GM12873 (cell line): ENCODE data around the gene FAM83C.

Experiments used
- CTCF ChIP-seq: IDR thresholded peaks from 2 replicates; pipeline ENCODE4 v1.5.1; 2012; ENCODE audit warnings: low read depth, mild to moderate bottlenecking, moderate library complexity, low read length, control low read depth; ENCODE audit not compliant: insufficient read depth; ENCODE audit errors: missing control alignments

The FAM83C gene

GRCh38 chr20:35290186-35290886, 1.9 kb downstream of the FAM83C start:
- TF ChIP-seq CTCF = no peak

DNA sequence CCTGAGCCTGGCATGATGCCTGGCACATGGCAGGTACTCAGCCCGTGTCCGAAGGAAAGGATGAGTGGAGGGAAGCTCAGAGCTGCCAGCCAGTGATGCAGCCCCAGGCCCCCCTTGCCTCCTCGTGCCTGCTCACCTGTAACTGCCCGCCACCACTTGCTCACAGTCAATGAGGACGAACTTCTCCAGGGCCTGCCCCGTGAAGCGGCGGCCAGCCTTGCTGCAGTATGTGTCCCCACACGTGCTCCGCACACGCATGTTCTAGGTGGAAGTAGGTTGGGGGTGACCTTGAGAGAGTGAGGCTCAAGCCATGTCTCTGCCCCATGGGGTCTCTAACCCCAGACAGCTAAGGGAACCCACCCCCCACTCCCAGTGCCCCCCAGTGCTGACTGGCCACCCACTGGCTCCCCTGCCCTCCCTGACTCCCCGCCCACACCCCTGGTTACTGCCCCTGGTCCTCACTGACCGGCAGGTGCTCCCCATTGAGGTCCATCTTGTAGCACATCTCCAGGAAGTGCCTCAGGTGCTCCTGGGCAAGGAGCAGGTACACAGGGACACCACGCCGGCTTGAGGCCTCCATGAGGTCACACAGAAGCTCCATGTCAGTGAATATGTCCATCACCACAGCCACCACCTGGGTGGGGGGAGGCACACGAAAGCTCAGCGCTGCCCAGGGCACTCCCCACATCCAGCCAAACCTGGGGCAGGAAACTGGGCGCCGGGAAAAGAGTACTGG, 3.7 kb downstream of the FAM83C start:
- no peak for TF ChIP-seq CTCF

- no peak for TF ChIP-seq CTCF
These were observed 4.5 kb downstream of the FAM83C start for GRCh38 chr20:35287509-35288324.

DNA sequence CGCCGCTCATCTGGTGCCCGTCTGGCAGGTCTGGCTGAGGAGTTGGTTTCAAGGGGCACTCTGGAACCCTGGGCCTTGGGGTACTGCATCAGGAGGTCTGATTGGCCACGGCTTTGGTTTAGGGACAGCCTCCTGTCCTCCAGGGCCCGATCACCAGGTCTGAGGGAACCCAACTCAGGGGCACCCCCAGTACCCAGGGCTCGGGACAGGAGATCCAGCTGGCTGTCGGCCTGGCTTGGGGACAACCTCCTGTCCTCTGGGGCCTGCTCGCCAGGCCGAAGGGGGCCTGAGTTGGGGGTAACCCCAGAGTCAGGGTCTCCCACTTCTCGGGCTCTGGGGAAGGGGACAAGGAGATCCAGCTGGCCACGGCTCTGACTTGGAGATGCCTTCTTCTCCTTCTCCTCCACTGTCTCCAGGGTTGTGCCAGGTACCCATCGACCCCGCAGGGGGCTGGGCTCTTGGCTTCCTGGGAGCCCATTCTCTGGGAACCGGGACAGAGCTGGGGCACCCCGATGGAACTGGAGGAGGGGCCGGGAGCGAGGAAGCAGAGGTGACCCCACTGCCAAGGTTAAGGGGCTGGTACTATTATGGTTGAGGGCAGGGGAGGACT, 5.2 kb downstream of the FAM83C start:
- no peak for TF ChIP-seq CTCF

DNA sequence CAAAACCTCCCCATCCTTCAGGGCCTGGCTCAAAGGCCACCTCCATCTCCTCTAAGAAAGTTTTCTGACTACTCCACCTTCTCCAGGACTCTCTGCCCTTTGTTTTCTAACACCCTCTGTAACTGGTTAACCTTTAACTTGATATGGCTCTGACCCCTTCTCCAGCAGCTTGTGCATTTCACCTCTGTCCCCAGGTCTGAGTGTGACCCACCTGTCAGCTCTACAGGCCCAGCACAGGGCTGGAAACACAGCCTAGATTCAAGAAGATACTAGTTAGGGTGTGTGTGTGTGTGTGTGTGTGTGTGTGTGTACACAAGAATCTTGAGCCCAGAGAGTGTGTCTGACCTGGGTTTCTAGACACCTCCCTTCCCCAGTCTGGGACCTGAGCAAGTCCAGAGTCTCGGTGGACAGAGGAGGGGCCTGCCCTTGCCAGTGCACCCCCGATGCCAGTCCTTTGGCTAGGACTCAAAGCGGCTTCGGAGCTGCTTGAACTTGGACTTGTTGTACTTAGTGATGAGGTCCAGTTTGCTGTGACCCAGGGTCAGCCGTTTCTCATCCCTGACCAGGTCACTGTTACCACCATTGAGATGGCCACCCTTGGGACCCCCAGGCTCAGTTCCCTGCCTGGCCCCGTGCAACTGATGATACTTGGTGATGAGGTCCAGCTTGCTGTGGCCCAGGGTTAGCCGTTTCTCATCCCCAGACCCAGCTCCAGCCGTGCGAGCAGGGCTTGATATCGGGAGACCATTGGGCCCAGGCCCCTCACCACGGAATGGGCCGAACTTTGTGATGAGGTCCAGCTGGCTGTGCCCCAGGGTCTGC, 5.9 kb downstream of the FAM83C start:
- no peak for TF ChIP-seq CTCF

- no peak for TF ChIP-seq CTCF
These were observed 6.5 kb downstream of the FAM83C start for GRCh38 chr20:35285806-35286076.
